HG02840 (cell line): ENCODE results near the gene PTGER2.

Experiments
- ATAC-seq: cut with Tn5 transposase; IDR thresholded peaks from one replicate; pipeline ENCODE4 v1.9.1; 2021; ENCODE audit warnings: mild to moderate bottlenecking, moderate library complexity, moderate number of reproducible peaks; ENCODE audit not compliant: unreplicated experiment, low FRiP score

PTGER2 gene

DNA sequence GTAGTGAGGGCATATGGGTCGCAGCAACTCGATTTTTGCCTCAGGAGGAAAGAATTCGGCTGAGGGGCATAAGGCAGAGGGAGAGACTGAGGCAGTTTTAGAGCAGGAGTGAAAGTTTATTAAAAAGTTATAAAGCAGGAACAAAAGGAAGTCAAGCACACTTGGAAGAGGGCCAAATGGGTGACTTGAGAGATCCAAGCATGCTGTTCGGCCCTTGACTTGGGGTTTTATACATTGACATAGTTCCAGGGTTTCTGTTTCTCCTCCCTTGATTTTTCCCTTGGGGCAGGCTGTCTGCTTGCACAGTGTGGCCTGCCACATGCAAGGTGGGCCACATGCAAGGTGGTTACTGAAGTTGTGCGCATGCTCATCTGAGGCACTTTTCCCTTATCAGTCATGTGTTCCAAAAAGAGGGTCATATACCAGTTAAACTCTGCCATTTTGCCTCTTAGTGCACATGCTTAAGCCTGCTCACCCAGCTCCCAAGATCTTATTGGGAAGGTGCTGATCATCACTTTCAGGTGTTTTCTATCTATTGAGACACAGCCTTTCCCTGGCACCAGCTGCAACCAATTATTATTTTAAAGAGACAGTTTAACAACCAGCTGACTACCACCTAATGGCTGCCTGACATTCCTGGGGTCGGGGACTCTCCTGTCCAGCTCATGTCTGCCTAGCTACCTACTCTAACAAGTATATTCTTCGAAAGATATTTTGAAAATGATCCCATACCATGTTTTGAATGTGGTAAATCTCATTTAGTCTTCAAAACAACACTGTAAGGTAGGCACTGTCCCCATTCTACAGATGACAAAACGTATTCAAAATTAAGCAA lies 19.9 kb downstream of the PTGER2 start:
- ATAC-seq = no peak

DNA sequence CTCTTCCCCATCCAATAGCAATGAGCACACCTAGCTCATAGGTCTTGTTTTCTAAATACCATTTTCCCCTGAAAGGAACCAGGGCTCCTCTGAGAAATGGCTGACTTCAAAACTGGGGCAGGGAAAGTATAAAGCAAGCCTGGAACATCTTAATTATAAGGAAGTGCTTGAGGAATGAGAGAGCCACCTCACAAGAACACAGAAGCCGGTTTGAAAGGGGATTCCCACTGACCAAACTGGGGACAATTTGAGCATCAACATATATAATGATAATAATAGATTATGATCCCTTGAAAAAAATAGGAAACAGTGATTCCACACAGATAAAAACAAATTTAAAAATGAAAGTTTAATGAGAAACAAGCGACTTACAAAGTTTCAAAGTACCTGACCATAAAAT lies 22.1 kb downstream of the PTGER2 start:
- ATAC-seq = no peak

DNA sequence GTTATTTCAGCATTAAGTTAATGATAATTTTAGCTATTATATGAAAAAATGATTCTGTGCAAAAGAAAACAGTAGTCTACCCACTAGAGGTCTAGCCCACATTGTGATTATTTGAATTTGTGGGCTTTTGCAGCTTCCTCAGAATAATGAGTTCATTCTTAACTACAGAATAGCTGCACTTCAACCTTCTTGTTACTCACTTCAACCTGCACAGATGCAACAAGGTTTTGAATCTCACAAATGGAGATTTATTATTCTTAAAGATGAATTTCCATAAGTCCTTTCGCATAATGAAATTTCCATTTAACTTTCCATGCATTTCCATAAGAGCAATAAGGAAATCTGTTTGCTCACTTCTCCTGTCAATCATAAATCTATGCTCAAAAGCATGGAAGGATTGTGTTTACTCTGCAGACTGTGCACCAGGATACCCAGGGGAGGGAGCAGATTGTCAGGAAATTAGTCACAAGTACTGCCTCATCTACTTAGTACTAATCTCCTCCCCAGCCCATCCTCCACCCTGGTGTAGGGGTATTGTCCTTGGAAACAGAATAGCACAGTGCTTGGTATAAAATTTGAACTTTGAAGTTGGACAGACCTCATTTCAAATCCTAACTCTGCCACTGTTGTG lies 24.1 kb downstream of the PTGER2 start:
- ATAC-seq = no peak

DNA sequence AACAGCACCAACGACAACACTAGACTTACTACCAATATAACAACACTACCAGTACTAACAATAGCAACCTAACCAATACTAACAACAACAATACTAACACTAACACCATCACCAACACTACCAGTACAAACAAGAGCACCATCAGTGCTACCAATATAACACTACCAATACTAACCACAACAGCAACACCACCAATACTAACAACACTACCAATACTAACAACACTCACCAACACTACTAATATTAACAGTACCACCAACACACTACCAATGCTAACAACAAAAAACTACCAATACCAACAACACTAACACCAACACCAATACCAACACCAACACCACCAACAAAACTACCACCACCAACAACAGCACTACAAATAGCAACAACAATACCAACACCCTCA lies 25.1 kb downstream of the PTGER2 start:
- no peak for ATAC-seq

DNA sequence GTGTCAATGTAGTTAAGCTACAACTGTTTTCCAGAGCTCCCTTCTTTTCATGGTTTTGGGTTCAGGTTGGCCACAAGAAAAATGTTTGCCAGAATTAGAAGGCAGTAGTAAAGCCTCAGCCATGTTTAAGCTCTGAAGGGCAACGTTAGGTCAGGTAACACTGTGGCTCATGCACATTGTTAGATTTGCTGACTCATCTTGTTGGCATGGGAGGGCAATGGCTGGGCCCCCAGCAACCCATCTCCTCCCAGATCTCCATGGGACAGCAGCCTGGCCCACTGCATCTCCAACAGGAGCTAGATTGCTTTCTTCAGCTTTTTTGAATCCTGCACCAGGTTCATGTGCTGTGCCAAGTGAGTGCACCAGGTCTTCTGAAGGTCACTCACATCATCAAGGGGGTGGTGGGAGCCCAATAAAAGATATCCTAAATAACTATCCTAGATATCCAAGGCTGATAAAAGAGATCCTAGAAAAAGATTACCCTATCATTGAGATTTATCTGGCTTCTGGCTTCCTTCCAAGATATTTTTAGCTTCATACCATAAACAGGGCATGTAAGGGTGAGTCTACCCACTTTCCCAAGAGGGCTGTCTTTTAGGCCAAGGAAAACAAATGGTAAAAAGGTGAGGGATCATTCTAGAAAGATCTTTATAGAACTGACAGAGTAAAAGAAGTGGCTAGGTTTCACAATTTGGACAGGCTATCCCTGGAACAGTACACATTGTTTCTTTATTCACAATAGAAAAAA lies 28.9 kb downstream of the PTGER2 start:
- ATAC-seq = no peak

DNA sequence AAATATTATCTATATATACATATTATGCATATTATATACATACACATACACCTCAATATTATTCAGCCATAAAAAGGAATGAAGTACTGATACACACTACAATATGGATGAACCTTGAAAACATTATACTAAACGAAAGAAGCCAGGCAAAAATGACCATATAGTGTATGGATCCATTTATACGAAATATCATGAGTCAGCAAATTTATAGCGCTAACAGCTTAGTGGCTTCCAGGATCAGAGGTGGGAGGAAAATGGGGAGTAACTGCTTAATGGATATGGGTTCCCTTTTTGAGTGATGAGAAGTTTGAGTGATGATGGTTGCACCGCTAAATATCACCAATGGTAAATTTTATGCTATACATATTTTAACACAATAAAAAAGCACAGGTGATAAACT lies 32.7 kb downstream of the PTGER2 start:
- ATAC-seq = no peak

DNA sequence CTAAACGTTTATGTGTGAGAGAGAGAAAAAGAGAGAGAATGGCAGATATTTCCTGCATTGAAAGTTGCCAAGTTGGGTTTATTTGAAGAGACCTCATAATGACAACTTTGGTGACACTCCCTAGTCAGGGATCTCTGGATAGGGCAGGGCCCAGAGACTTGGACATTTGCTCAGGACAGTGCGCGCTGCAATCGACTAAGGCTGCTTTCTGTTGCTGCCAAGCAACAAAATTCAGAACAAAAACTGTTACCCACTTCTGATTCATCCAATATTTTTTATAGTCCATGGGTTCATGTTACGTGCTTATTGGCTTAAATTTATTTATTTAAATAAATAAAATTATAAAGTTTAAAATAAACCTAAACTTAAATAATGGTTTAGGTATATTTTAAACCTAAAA lies 34.2 kb downstream of the PTGER2 start:
- no peak for ATAC-seq

DNA sequence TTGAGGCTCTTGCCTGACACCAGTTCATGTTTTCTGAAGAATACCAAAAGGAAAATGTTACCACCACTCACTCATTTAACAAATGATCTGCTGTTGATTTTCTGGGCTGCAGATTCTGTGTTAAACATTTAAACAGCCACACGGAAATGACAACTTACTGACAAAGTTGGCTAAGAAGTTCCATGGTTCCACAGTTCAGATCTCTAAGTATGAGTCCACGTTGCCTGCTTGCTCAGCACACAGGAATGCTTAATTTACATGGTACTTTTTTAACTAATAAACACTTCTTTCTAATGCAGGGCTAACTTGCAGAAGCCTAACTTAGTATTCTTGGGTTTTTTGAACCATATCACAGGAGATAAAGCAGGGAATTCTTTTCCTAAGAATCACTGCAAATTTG lies 34.7 kb downstream of the PTGER2 start:
- no peak for ATAC-seq

DNA sequence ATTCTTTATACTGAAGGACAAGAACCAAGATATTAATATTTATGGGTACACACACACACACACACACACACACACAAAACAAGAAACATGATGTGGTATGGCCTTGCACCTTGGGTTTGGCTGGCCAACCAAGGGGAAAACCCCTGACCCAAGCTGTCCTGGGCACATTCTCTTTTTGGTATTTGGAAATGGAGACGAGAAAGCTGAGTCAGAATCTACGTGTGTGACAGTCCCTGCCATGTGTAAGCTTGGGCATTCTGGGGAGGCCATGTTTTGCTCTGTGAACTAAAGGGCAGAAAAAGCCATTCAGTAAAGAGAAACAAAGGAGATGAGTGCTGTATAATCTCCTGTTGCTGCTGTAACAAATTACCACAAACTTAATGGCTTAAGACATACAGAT lies 35.6 kb downstream of the PTGER2 start:
- ATAC-seq = no peak

DNA sequence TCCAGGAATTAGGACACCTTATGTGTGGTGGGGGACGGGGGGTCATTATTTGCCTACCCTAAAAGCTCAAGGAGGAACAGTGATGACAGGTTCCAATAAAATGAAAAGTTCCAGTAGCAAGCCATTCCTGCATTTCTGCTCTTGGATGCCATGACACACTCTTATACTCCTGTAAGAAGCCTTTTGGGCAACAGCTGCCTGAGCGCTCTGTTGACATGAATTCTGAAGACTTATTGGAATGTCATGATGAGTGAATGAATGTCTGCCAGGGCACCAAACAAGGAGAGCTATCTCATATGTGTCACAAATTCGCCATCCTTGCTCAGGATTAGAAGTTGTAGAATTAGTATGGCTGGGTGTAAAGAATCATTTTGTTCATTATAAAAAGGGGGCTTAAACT lies 36.3 kb downstream of the PTGER2 start:
- ATAC-seq = no peak

DNA sequence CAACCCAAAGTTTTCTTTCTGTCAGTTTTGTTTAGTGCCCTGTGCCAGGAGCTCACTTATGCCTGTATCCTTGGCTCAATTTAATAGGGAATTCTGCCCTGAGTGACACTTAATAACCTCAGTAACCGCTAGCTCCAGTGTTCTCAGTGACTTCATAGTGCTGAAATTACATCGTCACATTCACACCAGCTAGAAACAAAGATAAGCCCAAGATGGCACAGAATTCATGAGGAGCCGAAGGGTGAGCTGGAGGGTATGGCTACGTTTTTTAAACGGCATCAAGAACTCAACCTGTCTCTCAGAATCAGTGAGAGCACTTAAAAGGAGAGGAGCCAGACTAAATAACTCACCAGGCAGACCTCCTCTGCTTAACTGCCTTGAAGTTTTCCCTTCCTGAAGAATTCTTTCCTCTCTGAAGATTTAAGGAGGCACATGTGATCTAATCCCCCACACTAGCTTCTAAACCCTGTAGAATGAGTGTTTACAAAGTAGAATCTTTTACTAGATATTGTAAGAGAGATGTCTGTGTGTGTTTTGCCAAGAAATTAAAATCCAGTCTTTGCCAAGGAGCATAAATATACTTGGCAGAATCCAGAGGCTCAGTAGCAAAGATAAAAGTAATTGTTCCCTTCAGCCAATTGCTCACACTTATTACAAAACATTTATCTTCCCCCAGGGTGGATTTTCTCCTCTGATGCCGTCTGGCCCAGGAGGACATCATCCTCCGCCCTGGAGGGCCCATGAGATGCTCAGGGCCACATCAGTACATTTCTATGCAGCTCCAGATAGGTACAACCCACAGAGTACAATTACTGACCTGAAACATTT lies 37.3 kb downstream of the PTGER2 start:
- peak; percentile 13 for ATAC-seq

DNA sequence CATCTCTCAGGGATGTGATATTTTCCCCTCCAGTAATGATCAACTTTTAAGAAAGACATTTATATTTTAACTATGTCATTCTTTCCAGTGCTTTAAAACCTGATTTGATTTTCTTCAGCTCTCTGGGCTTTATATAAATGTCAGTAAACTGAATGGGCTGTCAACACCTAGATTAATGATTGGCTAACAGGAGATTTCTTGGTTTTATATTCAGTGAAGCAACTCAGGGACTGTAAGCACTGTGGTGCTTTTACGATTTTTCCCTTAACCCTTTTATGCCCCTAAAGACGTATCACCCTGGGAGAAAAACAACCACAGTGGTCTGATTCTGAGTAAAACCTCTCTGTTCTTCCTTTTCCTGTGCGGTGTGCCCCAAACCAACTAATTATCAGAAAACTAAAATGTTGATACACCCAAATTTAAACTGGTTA lies 38.0 kb downstream of the PTGER2 start:
- ATAC-seq = peak; percentile 71

DNA sequence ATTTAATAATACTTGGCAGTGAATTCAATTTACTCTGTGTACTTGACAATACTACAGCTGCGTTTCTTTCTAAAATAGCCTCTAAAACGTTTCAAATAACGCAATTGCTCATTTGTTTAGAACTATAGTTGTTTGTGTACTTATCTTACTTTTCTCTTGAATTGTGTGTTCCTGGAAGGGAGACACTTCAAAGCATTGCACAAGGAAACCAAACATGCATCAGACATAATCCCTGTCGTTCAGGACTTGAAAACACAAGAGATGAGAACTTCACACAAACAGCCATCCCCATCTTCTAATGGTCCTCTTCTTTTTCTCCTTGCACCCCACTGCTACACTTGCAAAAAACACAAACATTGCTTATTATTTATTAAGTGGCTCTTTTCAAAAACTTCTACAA lies 38.5 kb downstream of the PTGER2 start:
- no peak for ATAC-seq

DNA sequence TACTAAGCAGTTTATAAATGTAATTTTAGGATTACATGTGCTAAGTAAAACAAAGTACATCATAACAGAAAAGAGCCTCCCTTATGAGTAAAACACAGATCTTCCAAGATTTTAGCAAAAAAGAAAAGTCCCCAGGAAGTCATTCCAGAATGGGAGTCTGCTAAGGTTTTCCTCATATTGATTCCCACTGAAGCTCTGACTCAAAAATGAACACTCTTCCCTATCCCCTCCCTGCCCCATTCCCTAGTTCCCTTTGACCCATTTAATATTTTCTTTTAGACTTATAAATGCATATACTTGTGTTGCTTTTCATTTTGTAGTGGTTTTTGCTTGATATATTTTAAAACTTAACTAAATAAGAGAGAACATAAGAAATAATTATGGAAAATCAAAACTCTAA lies 40.1 kb downstream of the PTGER2 start:
- ATAC-seq = no peak

DNA sequence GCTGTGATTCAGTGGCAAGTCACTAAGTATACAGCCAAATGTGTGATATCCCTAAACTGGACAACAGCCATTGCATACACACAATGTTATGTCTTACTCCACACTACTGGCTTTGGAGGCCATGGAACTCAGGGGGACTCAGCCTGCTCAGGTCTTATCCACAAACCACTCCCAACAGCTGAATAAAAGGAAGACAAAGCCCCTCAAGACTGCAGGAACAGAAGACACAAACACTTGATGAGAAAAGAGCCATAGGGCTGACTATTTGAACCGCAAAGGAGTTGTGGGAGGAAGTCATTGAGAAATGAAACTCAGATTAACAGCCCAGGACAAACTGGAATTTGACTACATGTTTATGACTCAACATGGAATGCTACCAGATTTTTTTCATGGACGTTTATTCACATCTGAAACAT lies 40.9 kb downstream of the PTGER2 start:
- no peak for ATAC-seq

DNA sequence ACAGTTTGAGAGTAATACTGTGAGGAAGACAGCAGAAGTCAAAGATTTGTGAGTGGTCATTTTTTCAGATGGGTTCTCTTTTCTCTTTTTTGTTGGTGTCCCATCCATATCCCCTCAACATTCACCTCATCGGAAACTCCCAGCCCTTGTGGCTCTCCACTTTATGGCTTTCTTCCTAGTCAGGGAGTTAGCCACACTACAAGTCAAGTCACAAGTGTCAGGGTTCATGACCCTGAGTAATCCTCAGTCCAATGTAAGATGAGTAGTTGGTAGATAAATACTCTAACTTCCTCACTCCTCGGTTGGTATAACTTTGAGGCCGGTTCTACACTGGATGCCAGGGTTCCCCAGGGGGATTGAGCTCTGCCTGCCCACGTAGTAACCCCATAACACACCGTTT lies 41.4 kb downstream of the PTGER2 start:
- ATAC-seq = no peak

DNA sequence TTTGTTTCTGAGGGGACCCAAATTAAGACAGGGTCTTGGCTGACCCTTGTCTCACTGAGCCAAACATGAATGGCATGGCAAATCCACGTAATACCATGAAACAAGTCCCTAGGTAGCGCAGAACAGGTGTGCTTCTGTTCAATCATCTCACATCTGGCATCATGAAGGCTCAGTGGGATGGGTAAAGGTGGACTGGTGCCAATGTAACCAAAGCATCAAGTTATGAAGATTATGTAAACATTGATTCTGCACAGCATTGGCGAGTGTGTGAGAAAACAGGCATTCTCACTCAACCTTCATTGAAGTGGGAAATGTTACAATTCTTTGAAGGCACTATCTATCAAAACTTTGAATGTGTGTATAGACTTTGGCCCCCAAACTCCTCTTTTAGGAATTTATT lies 41.9 kb downstream of the PTGER2 start:
- no peak for ATAC-seq

DNA sequence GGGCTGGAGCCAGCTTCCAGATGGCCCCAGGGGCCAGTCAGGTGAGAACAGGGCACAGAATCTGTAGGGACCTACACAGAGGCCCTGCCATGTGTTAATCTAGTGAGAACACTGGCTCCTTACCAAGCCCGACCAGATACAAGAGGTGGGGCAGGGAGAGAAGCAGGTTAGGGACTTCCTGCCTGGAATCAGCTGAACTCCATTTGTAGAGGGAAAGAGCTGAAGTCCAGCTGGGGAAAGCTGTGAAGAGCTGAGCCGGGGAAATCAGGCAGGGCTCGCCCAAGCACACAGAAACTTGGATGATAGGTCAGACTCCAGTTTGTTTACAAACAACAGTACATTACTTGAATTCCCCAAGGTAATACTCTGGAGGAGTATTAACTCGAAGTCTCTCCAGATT lies 46.7 kb downstream of the PTGER2 start:
- ATAC-seq = no peak

DNA sequence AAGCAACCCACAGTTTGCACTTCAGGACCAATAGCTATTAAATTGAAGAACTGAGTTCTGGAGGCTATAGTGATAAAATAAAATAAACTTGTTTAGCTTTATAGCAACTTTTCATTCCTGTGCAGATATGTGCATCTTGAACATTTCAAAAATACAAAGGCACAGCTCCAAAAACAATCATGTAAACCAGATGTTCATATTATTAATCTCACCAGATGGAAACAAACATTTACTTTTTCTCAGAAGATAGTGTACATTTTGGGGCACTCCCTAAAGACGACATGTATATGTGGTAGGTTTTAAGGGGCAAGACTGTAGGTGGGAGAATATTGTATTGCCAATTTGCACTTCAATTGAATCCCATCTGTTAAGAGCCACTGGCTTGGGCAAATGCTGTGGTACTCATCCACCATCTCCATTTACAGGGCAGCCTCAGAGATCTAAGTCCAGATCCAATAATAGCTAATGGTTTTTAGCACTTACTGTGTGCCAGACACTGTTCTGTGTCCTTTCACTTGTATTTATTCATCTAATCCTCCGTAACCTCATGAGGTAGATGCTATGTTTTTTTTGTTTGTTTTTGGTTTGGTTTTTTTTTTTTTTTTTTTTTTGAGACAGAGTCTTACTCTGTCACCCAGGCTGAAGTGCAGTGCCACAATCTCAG lies 49.1 kb downstream of the PTGER2 start:
- ATAC-seq = no peak

DNA sequence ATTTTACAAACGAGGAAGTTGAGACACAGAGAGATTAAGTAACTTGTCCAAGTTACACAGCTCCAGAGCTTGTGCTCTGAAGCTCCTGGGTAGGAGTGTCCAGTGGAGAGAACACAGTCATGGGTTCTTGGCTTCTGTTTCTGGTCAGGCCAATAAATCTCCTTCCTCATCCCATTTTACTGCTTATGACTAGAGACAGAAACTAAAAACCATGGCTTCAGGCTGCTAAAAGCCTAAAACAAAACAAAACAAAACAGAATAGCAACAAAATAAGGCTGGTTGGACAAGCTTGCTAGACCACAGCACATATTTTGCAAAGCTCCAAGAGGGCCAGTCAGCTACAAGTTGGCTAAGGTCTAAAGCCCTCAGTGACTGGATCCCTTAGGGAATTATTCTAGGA lies 49.8 kb downstream of the PTGER2 start:
- ATAC-seq = no peak
